Neural cell (in vitro differentiated cells): Measurements from ENCODE around the gene APBB1IP.

Experiments used
- EZH2 ChIP-seq: fragments of 200-600, 300-800 bp; shearing (Covaris generic), sonication (generic); IDR thresholded peaks from 2 replicates; pipeline ENCODE4 v1.6.1; 2014; ENCODE audit warnings: antibody characterized with exemption, low read length, borderline replicate concordance, mild to moderate bottlenecking; ENCODE audit not compliant: insufficient read depth, poor library complexity, severe bottlenecking
- POLR2AphosphoS5 ChIP-seq: IDR thresholded peaks from 2 replicates; pipeline ENCODE4 v1.6.1; 2012
- RAD21 ChIP-seq: fragments of 450-650 bp; conservative IDR thresholded peaks from 2 replicates; pipeline ENCODE4 v1.6.1; 2014; ENCODE audit warnings: antibody characterized with exemption, mild to moderate bottlenecking, moderate library complexity
- TF ChIP-seq, protein P1 (sequence below): fragments of 450-650 bp; IDR thresholded peaks from 2 replicates; pipeline ENCODE4 v1.5.1; 2014; ENCODE audit warnings: antibody characterized with exemption, mild to moderate bottlenecking, moderate library complexity; ENCODE audit not compliant: poor library complexity, severe bottlenecking
- TF ChIP-seq, protein P2 (sequence below): IDR thresholded peaks from 2 replicates; pipeline ENCODE4 v1.6.1; 2012; ENCODE audit warnings: borderline replicate concordance

DNA sequence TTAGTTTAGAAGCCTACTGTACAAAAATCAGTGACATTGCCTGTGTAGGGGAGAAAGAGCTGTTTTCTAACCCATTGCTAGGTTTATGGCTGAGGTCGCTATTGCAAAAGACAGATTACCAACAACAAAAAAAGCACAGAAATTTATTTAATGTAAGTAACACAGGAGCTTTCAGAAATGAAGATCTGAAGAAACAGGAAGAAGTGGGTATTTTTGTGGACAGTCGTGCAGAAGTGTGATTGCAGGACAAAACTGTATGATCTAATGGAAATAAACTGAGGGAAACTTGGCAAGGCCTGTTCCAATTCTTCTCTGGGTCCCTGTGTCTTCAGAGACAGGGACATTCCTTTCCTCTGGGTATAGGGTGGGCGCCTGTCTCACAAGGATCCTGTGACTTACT is 87.4 kb downstream of the APBB1IP start:
- TF ChIP-seq, protein P1, sequence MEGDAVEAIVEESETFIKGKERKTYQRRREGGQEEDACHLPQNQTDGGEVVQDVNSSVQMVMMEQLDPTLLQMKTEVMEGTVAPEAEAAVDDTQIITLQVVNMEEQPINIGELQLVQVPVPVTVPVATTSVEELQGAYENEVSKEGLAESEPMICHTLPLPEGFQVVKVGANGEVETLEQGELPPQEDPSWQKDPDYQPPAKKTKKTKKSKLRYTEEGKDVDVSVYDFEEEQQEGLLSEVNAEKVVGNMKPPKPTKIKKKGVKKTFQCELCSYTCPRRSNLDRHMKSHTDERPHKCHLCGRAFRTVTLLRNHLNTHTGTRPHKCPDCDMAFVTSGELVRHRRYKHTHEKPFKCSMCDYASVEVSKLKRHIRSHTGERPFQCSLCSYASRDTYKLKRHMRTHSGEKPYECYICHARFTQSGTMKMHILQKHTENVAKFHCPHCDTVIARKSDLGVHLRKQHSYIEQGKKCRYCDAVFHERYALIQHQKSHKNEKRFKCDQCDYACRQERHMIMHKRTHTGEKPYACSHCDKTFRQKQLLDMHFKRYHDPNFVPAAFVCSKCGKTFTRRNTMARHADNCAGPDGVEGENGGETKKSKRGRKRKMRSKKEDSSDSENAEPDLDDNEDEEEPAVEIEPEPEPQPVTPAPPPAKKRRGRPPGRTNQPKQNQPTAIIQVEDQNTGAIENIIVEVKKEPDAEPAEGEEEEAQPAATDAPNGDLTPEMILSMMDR, result no peak
- TF ChIP-seq, protein P2, sequence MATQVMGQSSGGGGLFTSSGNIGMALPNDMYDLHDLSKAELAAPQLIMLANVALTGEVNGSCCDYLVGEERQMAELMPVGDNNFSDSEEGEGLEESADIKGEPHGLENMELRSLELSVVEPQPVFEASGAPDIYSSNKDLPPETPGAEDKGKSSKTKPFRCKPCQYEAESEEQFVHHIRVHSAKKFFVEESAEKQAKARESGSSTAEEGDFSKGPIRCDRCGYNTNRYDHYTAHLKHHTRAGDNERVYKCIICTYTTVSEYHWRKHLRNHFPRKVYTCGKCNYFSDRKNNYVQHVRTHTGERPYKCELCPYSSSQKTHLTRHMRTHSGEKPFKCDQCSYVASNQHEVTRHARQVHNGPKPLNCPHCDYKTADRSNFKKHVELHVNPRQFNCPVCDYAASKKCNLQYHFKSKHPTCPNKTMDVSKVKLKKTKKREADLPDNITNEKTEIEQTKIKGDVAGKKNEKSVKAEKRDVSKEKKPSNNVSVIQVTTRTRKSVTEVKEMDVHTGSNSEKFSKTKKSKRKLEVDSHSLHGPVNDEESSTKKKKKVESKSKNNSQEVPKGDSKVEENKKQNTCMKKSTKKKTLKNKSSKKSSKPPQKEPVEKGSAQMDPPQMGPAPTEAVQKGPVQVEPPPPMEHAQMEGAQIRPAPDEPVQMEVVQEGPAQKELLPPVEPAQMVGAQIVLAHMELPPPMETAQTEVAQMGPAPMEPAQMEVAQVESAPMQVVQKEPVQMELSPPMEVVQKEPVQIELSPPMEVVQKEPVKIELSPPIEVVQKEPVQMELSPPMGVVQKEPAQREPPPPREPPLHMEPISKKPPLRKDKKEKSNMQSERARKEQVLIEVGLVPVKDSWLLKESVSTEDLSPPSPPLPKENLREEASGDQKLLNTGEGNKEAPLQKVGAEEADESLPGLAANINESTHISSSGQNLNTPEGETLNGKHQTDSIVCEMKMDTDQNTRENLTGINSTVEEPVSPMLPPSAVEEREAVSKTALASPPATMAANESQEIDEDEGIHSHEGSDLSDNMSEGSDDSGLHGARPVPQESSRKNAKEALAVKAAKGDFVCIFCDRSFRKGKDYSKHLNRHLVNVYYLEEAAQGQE, result no peak
- TF ChIP-seq EZH2, result no peak
- no peak for TF ChIP-seq POLR2AphosphoS5
- no peak for TF ChIP-seq RAD21
